GM21786 (cell line): ENCODE data around the gene FAM241B.

Experiments used
- ATAC-seq: cut with Tn5 transposase; IDR thresholded peaks from one replicate; pipeline ENCODE4 v1.9.1; 2021; ENCODE audit not compliant: unreplicated experiment

Gene FAM241B

DNA sequence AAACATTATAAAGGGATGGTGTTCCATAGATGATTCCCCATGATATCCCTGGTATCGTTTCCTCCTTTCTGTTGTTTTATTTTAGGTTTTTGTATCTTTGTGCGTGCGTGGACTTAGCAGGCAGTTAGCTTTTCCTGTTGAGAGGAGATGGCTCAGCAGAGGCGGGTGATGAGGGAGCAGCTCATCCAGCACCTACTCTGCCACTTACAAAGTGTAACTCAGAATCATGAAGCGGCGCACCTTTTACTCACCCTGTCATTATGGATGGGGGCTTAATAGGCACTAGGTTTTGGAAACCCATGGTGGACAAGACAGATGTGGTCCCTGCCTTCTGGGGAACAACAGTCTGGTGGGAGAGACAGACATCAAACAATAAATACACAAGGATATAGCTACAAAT lies 17.1 kb downstream of the FAM241B start:
- ATAC-seq, result no peak

GRCh38 chr10:69647819-69648218 lies 17.8 kb downstream of the FAM241B start:
- ATAC-seq, result no peak

- ATAC-seq, result no peak
Measured at GRCh38 chr10:69648461-69648860, 18.4 kb downstream of the FAM241B start.

DNA sequence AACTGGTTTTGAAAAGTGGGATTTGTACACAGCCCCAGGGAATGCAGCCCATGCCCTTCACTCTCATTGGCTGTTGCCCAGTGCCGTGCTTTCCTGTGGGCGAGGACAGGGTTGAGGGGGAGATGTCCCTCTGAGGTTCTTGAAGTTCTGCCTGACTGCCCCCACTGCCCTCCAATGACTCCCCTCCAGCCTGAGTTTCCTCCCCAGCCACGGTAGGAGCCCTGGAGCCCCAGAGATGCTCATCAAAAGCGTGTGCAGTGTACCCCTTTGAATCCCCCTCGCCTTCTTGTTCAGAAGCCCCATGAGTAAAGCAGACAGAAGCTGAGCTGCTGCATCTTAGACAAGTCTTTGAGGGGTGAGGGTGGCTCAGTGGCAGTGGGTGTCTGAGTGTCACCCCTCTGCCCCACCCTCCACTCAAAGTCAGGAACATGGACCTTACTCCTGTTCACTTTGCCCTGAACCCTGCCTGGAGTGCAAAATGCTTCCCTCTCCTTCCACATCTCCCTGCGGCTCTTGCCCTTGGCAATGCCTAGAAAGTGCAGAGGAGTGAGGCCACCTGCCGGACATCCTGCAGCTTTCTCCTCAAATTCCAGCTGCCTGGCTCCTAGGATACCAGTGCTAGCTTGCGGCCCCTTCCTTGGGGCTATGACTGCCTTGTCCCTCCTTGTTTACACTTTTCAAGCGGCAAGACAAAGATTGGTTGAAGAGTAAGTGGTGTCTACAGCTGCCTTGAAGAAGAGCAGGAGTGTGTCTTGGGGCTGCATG lies 19.9 kb downstream of the FAM241B start:
- no peak for ATAC-seq

- ATAC-seq, result no peak
Measured at GRCh38 chr10:69650589-69651261, 20.7 kb downstream of the FAM241B start.

GRCh38 chr10:69651362-69651761 lies 21.3 kb downstream of the FAM241B start:
- no peak for ATAC-seq

DNA sequence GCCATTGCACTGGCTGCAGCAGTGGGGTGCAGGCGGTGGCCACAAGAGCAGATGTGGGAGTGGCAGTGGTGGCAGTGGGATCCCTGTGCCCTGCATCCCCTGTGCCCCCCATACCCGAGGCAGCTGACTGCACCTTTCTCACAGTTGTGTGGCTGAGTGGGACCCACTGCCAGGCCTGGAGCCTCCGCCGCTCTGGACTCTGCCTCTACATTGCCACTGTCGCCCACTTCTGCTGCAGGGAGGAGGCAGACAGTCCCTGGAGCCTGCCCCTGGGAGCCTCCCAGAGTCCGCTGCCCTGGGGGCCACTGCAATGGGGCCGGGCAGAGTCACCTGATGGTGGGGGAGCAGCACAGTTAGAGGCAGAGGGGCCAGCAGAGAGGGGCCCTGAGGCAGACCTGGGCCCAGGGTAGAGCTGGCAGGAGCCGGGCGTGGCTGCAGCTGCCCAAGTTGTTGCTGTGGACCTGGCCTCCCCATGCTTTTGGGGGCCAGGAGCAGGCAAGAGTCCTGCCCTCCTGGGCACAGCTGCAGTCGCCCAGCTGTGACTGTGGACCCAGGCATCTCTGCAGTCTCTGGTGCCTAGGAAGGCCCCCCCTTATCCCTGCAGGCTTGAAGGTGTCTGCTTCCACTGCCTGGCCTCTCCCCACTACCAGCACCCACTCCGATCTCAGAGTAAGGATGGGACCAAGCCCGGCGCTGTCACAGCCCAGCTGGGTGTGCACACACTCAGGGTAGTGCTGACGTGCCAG lies 22.2 kb downstream of the FAM241B start:
- ATAC-seq, result no peak

- ATAC-seq, result no peak
Measured at GRCh38 chr10:69652857-69653199, 22.8 kb downstream of the FAM241B start.

- ATAC-seq, result no peak
Measured at GRCh38 chr10:69653561-69653960, 23.5 kb downstream of the FAM241B start.

- no peak for ATAC-seq
Measured at GRCh38 chr10:69655124-69655867, 25.2 kb downstream of the FAM241B start.

DNA sequence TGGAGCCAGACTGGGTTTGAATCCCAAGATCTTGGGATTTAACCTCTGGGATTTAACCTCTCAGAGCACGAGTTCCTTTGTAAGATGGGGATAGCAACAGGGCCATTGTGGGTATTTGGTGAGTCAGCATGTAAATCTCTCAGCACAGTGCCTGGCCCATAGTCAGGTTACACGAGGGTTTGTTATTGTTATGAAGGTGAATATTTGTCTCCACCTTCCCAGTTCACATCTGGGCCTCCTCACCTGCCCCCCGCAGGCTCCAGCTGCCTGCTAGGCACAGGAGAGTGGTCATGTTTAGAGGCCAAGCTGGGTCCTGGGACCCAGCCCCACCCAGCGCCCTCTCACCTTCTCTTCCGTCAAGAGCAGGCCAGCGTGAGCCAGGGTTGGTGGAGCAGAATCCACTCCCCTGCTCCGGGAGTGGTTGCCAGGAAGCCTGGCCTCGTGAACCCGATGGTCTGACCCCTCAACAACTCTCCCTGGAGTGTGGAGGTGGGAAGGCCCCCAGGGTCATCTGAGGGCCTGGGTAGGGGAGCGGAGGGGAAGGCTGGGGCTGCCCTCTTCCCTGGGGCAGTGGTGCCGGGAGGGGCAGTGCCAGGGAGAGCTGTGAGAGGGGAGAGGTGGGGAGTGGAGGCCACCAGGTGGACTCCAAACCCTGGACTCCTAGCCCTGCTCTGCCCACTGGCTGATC lies 26.0 kb downstream of the FAM241B start:
- ATAC-seq, result no peak

DNA sequence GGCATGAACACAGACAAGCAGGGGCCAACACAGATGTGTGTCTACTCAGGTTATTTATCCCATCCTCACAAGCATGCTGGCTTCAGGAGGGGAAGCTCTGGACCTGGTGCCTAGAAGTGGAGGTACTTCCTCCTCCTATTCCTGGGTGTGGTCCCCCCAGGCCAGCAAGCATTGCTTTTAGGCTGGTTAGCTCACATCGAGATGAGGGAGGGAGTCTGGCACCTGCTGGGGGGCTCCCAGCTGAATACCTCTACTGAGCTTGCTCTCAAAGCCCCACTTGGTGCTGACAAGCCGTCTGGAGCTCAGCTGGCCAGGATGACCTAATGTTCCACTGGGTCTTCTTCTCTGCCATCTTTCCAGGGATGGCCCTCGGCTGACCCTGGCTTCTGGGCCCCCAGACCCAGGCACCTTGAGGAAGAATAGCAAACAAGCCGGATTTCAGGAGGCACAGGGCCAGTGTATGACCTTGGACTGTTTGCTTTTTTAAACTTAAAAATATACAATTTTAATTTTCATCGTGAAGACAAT lies 26.8 kb downstream of the FAM241B start:
- ATAC-seq, result no peak

DNA sequence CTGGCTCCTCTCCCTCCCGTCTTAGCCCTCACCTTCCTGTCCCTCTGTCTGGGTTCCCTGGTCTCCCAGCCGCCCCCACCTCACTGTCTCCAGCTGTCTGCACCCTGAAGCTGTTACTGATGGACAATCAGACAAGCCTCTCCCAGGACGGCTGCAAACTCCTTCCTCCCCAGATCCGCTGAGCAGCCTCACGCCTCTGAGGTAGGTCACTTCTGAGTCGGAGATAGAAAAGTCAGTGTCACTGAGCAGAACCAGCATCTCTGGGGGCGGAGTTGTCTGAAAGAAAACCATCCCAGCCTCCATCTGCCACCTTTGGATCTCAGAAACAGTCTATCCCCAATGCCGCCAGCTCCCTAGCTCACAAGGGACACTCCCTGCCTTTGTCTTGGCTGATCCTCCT lies 27.4 kb downstream of the FAM241B start:
- no peak for ATAC-seq

- no peak for ATAC-seq
Measured at GRCh38 chr10:69657866-69658265, 27.8 kb downstream of the FAM241B start.

DNA sequence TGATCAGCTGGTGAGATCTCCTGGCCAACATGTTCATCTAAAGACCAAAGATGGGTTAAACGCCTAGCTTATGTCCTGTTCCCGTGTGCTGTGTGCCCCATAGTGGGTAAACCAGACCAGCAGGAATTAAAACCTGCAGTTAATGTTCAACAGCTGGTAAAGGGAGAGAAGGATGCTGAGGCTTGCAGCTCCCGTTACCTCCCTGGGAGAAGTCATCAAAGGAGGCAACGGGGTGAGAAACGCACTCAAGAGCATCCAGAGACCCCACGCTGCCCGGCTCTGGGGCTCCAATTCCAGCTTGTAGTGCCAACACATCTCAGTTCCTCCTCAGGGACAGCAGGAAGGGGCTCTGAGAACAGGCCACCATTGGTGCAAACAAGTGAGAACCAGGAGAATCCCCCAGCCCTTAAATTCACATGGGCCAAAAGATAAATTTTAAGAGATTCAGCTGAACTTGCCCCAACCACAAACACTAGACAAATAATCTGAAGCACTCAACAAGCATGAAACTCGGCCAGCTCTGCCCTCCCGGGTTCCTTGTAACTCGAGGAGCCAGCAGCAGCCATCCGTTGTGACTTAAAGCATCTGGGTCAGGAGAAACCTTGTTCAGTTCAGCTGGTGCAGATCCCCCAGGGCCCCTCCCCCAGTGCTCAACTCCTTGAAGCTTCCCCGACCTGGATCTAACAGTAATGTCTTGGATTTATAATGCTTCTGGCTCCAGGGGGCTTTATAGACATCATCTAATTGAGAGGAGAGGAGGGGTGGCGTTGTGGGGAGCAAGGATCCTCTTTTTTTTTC lies 29.4 kb downstream of the FAM241B start:
- ATAC-seq, result no peak

DNA sequence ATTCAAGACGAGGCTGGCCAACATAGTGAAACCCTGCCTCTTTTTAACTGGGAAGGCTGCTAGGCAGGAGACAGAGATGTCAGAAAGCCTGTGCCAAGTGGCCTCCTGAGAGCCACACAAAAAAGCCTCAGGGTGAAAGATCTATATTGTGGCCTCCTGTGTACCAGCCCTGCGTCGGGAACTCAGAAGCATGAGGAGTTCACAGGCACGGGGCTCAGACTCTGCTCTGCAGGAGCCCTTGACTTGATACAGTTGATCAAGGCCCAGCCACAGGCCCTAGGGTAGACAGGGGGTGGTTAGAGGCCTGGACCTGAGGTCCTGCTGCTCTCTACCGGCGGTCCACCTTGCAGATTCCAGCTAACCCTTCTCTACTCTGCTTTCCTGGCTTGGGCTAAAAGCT lies 30.2 kb downstream of the FAM241B start:
- ATAC-seq, result no peak

- no peak for ATAC-seq
Measured at GRCh38 chr10:69661414-69662172, 31.5 kb downstream of the FAM241B start.

DNA sequence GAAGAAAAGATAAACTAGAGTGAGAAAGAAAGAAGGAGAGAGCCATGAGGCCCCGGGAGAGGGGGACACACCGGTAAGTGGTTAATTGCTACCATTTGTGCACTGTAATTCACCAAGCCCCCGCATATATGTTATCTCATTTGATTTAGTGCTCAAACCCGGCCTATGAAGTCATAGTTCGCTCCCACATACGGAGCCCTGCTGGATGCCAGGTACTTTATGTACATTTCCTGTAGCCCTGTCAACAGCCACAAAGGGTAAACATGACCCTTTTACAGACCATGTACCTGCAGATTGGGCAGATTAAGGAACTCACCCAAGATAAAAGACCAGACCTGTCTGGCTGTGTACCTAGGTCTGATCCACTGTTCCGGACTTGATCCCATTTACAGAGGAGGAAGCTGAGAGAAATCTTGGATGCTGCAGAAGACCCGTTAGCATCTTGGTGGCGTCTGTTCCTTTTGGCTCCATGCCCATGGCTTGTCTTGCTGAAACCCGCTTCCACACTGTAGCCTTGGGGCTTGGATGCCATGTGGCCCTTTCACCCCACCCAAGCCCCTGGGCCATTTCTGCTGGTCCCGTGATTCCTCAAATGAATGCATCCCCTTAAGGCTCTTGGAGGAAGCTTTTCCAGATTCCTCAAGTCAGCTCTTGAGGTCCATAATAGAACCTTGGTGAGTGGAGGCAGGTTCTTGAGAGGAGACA lies 32.3 kb downstream of the FAM241B start:
- ATAC-seq, result no peak
